D341Med (cell line): ENCODE measurements around the gene WDR38.
A peak's percentile ranks its signal among the peaks of the same experiment; 100 is the strongest.
"Not testable (repeated sequence)": the region's sequence is repeated elsewhere in the genome, so short reads cannot be mapped to it uniquely, and the experiment has no call there.

ENCODE experiments used
- DNase-seq: peaks from one replicate; pipeline ENCODE4 v3.0.0; 2012; ENCODE audit warnings: low spot score

WDR38 gene

GRCh38 chr9:124834591-124834990 is 18.7 kb upstream of the WDR38 start:
- no peak for DNase-seq

GRCh38 chr9:124835026-124835557 is 18.2 kb upstream of the WDR38 start:
- DNase-seq, result no peak

- not testable (repeated sequence) for DNase-seq
Measured at GRCh38 chr9:124838132-124838531, 15.1 kb upstream of the WDR38 start.

GRCh38 chr9:124838567-124839275 is 14.5 kb upstream of the WDR38 start:
- DNase-seq, result not testable (repeated sequence)

- DNase-seq, result no peak
Measured at GRCh38 chr9:124839612-124840299, 13.5 kb upstream of the WDR38 start.

GRCh38 chr9:124840300-124840833 is 12.9 kb upstream of the WDR38 start:
- DNase-seq, result no peak

GRCh38 chr9:124841075-124841821 is 12.0 kb upstream of the WDR38 start:
- no peak for DNase-seq

GRCh38 chr9:124843456-124844034 is 9.7 kb upstream of the WDR38 start:
- no peak for DNase-seq

GRCh38 chr9:124844291-124844690 is 9.0 kb upstream of the WDR38 start:
- no peak for DNase-seq

- not testable (repeated sequence) for DNase-seq
Measured at GRCh38 chr9:124846467-124846866, 6.8 kb upstream of the WDR38 start.

- DNase-seq, result no peak
Measured at GRCh38 chr9:124846969-124847368, 6.3 kb upstream of the WDR38 start.

GRCh38 chr9:124849801-124850200 is 3.5 kb upstream of the WDR38 start:
- DNase-seq, result no peak

- DNase-seq, result no peak
Measured at GRCh38 chr9:124852121-124852828, 985 bp upstream of the WDR38 start.

GRCh38 chr9:124853605-124854143 is 414 bp downstream of the WDR38 start:
- no peak for DNase-seq

GRCh38 chr9:124854161-124854560 is 901 bp downstream of the WDR38 start:
- no peak for DNase-seq

GRCh38 chr9:124854822-124855221 is 1.6 kb downstream of the WDR38 start:
- no peak for DNase-seq

GRCh38 chr9:124855566-124855943 is 2.3 kb downstream of the WDR38 start:
- no peak for DNase-seq

GRCh38 chr9:124855944-124856765 is 2.9 kb downstream of the WDR38 start:
- DNase-seq, result peak; percentile 70

GRCh38 chr9:124857533-124858162 is 4.4 kb downstream of the WDR38 start:
- DNase-seq, result no peak
